Erythroblast (primary cell): Measurements from ENCODE around the gene TBC1D3.
"Not testable (repeated sequence)": the region's sequence is repeated elsewhere in the genome, so short reads cannot be mapped to it uniquely, and the experiment has no call there.

Experiments
- DNase-seq, 2 experiments: peaks; one replicate each; lab custom pipeline; 2025; lab: John Stamatoyannopoulos, UW

Gene TBC1D3

DNA sequence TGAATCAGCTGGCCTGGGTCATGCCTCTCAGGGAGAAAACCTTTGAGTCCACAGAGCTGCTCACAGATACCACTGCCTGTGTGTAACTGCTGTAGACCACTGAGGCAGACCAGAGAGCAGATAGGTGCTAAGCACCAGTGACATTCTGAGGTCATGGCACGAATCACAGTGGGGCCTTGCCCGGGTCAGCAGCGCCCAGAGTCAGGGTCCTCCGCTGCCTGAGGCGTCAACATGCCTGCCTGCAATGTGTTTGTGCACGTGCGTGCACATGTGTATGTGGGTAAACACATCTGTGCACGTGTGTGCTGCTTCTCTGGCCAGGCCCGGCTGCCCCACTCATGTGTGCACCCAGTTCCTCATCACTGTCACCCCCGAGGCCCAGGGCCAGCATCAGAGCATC is at the start of gene TBC1D3:
TSS of gene TBC1D3 (minus strand) at position 101 of the 400 bp plus-strand sequence. CDS start 1,526 bp downstream, outside the sequence.
- DNase-seq, result not testable (repeated sequence)

GRCh38 chr17:38232790-38233189 is 40.4 kb upstream of the TBC1D3 start:
- DNase-seq, result not testable (repeated sequence)

DNA sequence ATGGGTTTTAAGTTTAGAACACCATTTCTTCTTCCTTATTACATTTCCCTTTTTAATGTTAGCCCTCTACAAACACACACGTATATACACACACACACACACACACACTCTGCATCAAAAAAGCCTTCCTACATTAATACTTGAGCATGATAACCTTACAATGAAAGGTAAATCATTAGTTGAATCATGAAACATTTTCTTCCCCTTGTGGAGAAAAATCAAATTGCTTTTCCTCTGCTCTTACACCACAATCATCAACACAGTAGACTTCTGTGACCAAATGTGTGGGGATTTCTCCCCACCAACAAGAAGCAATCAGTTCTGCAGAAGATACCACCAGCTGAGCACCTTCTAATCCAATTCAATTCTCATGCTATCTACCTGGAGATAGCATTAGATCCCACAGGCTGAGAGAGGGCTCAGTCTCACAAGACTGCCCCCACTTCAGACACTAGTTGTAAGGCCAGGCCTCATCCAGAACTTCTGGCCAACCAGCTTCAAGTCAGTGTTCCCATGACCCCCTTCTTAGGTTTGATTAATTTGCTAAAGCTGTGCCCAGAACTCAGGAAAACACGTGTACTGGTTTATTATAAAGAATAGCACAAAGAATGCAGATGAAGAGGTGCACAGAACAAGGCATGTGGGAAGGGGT is 33.6 kb upstream of the TBC1D3 start:
- DNase-seq, result not testable (repeated sequence)

GRCh38 chr17:38220867-38221266 is 28.5 kb upstream of the TBC1D3 start:
- not testable (repeated sequence) for DNase-seq

DNA sequence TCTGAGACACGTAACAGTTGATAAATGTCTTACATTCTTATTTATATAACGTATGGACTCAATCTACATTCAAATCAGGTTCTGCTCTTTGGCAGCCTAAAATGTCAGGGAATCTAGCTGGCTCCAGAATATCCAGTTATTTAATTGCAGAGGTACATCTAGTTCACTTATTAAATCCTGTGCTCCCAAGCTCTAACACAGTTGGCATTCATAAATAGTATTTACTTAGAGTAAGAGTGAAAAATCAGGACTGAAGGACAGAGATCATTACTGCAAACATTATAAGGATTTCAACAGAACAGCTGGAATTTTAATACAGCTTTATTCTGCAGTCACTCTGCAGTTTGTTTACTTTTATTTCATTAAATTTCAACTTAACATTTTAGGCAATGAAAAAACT is 7.9 kb upstream of the TBC1D3 start:
- DNase-seq, result not testable (repeated sequence)

GRCh38 chr17:38134860-38135259 is 57.5 kb downstream of the TBC1D3 start:
- DNase-seq, result not testable (repeated sequence)
